OCI-LY7 (cell line): ENCODE results near the gene NXPE4. TPM values are rescaled to one million over a fixed set of nuclear protein-coding genes. Genes with fewer than 3 reads are reported as not detected.
"Not testable (repeated sequence)": the region's sequence is repeated elsewhere in the genome, so short reads cannot be mapped to it uniquely, and the experiment has no call there.

Experiments
- BruUV-seq: library from RNA; stranded (reverse); fragments of 400-500 nt; replicated peaks from 2 replicates; lab custom pipeline; 2021; lab: Mats Ljungman, UMichigan
- CTCF ChIA-PET: fragments of 300-600 bp; sonication (Branson Sonifier 250); formaldehyde crosslinking; loops from one replicate; lab custom pipeline; 2022; ENCODE audit warnings: antibody characterized with exemption; ENCODE audit not compliant: unreplicated experiment; lab: Charles Lee
- POLR2A ChIA-PET: fragments of 300-600 bp; sonication (Branson Sonifier 250); formaldehyde crosslinking; loops from one replicate; lab custom pipeline; 2022; ENCODE audit warnings: antibody characterized with exemption; lab: Charles Lee
- DNase-seq: peaks from one replicate; pipeline ENCODE4 v3.0.0-alpha.2; 2015; ENCODE audit warnings: low spot score
- H2AFZ ChIP-seq: fragments of 200-600 bp; sonication (generic), shearing (Covaris generic); 2 replicates; pipeline ENCODE4 v1.6.1; 2014; ENCODE audit warnings: mild to moderate bottlenecking, antibody characterized with exemption, low read length, moderate library complexity
- H3K27ac ChIP-seq: fragments of 200-600 bp; sonication (generic); 2 replicates; pipeline ENCODE4 v1.5.1; 2014; ENCODE audit warnings: mixed run types, low read depth, mild to moderate bottlenecking, moderate library complexity, low read length, inconsistent platforms; ENCODE audit not compliant: poor library complexity, severe bottlenecking
- H3K36me3 ChIP-seq: fragments of 200-600 bp; sonication (generic); 2 replicates; pipeline ENCODE4 v1.6.1; 2014; ENCODE audit warnings: mild to moderate bottlenecking, antibody characterized with exemption, low read length, moderate library complexity, mixed read lengths; ENCODE audit not compliant: insufficient read depth
- H3K4me1 ChIP-seq: fragments of 200-600 bp; sonication (generic); 2 replicates; pipeline ENCODE4 v1.5.1; 2014; ENCODE audit warnings: mild to moderate bottlenecking, low read length; ENCODE audit not compliant: insufficient read depth, poor library complexity, severe bottlenecking
- H3K4me2 ChIP-seq: fragments of 200-600 bp; sonication (generic); 2 replicates; pipeline ENCODE4 v1.6.1; 2014; ENCODE audit warnings: mild to moderate bottlenecking, low read length
- H3K4me3 ChIP-seq: fragments of 200-600 bp; sonication (generic); 2 replicates; pipeline ENCODE4 v1.5.1; 2014; ENCODE audit warnings: mild to moderate bottlenecking, low read depth, low read length; ENCODE audit not compliant: poor library complexity, severe bottlenecking
- H3K79me2 ChIP-seq: fragments of 200-600 bp; sonication (generic); 2 replicates; pipeline ENCODE4 v1.6.1; 2016; ENCODE audit warnings: low read depth, mild to moderate bottlenecking, low read length, moderate library complexity, mixed read lengths; ENCODE audit not compliant: insufficient read depth
- H3K9me2 ChIP-seq: fragments of 200-600 bp; sonication (generic); 2 replicates; pipeline ENCODE4 v1.6.1; 2016; ENCODE audit warnings: mild to moderate bottlenecking, low read length, mixed read lengths; ENCODE audit not compliant: insufficient read depth
- H3K9me3 ChIP-seq: fragments of 200-600 bp; sonication (generic); 2 replicates; pipeline ENCODE4 v1.6.1; 2014; ENCODE audit warnings: mild to moderate bottlenecking, mixed run types, low read length, mixed read lengths
- H4K20me1 ChIP-seq: fragments of 200-600 bp; sonication (generic); 2 replicates; pipeline ENCODE4 v1.6.1; 2014; ENCODE audit warnings: mild to moderate bottlenecking, antibody characterized with exemption, low read length, moderate library complexity, mixed read lengths; ENCODE audit not compliant: insufficient read depth
- EZH2phosphoT487 ChIP-seq: fragments of 200-600 bp; sonication (generic); IDR thresholded peaks from 2 replicates; pipeline ENCODE4 v1.6.1; 2018; ENCODE audit warnings: low read depth, borderline replicate concordance, mild to moderate bottlenecking, mixed run types, antibody characterized with exemption, low read length, moderate library complexity, mixed read lengths
- intact Hi-C: fragments of 100-400 bp; cut with micrococcal nuclease; formaldehyde crosslinking; loops from one replicate; pipeline ENCODE4 v1.10.0; 2022; ENCODE audit not compliant: unreplicated experiment
- total RNA-seq, 2 experiments: library from RNA; depleted of rRNA in 1 of 2; stranded (reverse); fragments of >200 nt in 1 of 2; shearing (Covaris generic) in 1 of 2; gene quantifications; 2 replicates each; pipeline ENCODE4 v1.2.3, GENCODE V29; 2014 to 2022
- TF ChIP-seq, protein P1 (sequence below): fragments of 200-600 bp; sonication (generic); conservative IDR thresholded peaks from 2 replicates; pipeline ENCODE4 v1.5.1; 2014; ENCODE audit warnings: mild to moderate bottlenecking, antibody characterized with exemption, low read length, moderate library complexity, mixed read lengths

Gene NXPE4
- total RNA-seq, 2 experiments from 2014 or later = not detected

DNA sequence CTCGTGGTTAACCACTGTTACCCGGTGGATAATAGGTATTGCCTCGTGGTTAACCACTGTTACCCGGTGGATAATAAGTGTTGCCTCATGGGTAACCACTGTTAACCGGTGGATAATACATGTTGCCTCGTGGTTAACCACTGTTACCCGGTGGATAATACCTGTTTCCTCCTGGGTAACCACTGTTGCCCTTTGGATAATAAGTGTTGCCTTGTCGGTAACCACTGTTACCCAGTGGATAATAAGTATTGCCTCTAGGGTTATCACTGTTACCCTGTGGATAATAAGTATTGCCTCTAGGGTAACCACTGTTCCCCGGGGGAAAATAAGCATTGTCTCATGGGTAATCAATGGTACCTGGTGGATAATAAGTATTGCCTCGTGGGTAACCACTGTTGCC, 15.0 kb upstream of the NXPE4 start:
- H4K20me1 ChIP-seq = no peaks in the 10 kb centered on the region
- intact Hi-C loops = no loop called here
- DNase-seq = no peak
- H3K4me3 ChIP-seq = no peak overlapping the region
- no peaks in the 10 kb centered on the region for H3K79me2 ChIP-seq
- ChIA-PET CTCF (no interaction called here), POLR2A (no interaction called here)
- H2AFZ ChIP-seq = no peak overlapping the region
- H3K36me3 ChIP-seq = no peaks in the 10 kb centered on the region
- no peaks in the 10 kb centered on the region for H3K9me2 ChIP-seq
- TF ChIP-seq EZH2phosphoT487 = no peak
- TF ChIP-seq, protein P1, sequence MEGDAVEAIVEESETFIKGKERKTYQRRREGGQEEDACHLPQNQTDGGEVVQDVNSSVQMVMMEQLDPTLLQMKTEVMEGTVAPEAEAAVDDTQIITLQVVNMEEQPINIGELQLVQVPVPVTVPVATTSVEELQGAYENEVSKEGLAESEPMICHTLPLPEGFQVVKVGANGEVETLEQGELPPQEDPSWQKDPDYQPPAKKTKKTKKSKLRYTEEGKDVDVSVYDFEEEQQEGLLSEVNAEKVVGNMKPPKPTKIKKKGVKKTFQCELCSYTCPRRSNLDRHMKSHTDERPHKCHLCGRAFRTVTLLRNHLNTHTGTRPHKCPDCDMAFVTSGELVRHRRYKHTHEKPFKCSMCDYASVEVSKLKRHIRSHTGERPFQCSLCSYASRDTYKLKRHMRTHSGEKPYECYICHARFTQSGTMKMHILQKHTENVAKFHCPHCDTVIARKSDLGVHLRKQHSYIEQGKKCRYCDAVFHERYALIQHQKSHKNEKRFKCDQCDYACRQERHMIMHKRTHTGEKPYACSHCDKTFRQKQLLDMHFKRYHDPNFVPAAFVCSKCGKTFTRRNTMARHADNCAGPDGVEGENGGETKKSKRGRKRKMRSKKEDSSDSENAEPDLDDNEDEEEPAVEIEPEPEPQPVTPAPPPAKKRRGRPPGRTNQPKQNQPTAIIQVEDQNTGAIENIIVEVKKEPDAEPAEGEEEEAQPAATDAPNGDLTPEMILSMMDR = no peak
- H3K4me1 ChIP-seq = no peaks in the 10 kb centered on the region
- H3K27ac ChIP-seq = no peak overlapping the region
- no peak overlapping the region for H3K4me2 ChIP-seq
- H3K9me3 ChIP-seq = peaks cover 27% of the 10 kb centered on the region; the same call in 1 of the 2 replicates
- BruUV-seq = no TSS peak

- ChIA-PET POLR2A (no interaction called here), CTCF (no interaction called here)
- H3K9me3 ChIP-seq = peaks cover 32% of the 10 kb centered on the region; the same call in 1 of the 2 replicates
- no peaks in the 10 kb centered on the region for H3K36me3 ChIP-seq
- no peak overlapping the region for H3K4me3 ChIP-seq
- no peak overlapping the region for H3K4me2 ChIP-seq
- no peaks in the 10 kb centered on the region for H3K9me2 ChIP-seq
- BruUV-seq = no TSS peak
- no peak overlapping the region for H2AFZ ChIP-seq
- DNase-seq = no peak
- no peak overlapping the region for H3K27ac ChIP-seq
- TF ChIP-seq EZH2phosphoT487 = no peak
- TF ChIP-seq, protein P1 = no peak
- H3K79me2 ChIP-seq = no peaks in the 10 kb centered on the region
- no peaks in the 10 kb centered on the region for H3K4me1 ChIP-seq
- H4K20me1 ChIP-seq = no peaks in the 10 kb centered on the region
- intact Hi-C loops = no loop called here
Observed at GRCh38 chr11:114609429-114609828, 13.8 kb upstream of the NXPE4 start.

DNA sequence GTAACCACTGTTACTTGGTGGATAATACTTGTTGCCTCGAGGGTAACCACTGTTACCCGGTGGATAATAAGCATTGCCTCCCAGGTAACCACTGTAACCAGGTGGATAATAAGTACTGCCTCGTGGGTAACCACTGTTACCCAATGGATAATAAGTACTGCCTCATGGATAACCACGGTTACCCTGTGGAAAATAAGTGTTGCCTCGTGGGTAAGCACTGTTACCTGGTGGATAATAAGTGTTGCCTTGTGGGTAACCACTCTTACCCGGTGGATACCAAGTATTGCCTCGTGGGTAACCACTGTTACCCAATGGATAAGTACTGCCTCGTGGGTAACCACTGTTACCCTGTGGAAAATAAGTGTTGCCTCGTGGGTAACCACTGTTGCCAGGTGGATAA, 13.0 kb upstream of the NXPE4 start:
- H3K4me2 ChIP-seq, H3K36me3 ChIP-seq, POLR2A ChIA-PET, H3K9me2 ChIP-seq, H4K20me1 ChIP-seq, BruUV-seq, CTCF ChIA-PET, intact Hi-C loops, H2AFZ ChIP-seq, H3K4me3 ChIP-seq, DNase-seq, H3K79me2 ChIP-seq, H3K27ac ChIP-seq, H3K4me1 ChIP-seq: not testable (repeated sequence)
- peaks cover 36% of the 10 kb centered on the region; the same call in 1 of the 2 replicates for H3K9me3 ChIP-seq
